ENCODE results near the gene ROPN1. TPM values are rescaled to one million over a fixed set of nuclear protein-coding genes. Genes with fewer than 3 reads are reported as not detected.

Gene ROPN1
- total RNA-seq, 1 experiment from 2014 or later: not detected

DNA sequence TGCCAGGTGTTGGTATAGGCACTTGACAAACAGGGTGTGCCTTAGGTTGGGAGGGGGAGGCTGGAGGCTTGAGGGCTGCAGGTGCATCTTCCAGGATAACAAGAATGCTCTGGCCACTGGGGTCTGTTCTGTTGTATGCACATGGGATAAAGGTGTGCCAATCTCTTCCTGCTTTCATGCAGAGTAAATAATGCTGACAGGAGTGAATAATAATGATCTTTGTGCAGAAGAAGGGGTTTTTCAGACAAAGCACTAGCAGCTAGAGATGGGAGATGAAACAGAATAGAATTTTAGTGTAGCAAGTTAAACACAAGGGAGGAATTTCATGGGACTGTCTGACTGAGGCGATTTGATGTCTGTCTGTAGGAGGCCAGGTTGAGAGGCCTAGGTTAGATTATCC is 1.9 kb upstream of the ROPN1 start:
- H3K36me3 ChIP-seq (ENCODE audit: control insufficient read depth, insufficient read depth, low read length): no peaks in the 10 kb centered on the region
- no TSS peak for BruUV-seq (replicated peaks)
- no peaks in the 10 kb centered on the region for H3K4me1 Mint-ChIP-seq (ENCODE audit: low read depth, unreplicated experiment)
- ChIA-PET POLR2A (no interaction called here), CTCF (no interaction called here)
- H3K27ac Mint-ChIP-seq (ENCODE audit: unreplicated experiment): no peak overlapping the region
- peaks cover 14% of the 10 kb centered on the region for H3K27me3 Mint-ChIP-seq (ENCODE audit: insufficient read depth, unreplicated experiment)
- no peak overlapping the region for H3K4me3 ChIP-seq (ENCODE audit: low read depth, low read length)
- H3K9me3 ChIP-seq: no peaks in the 10 kb centered on the region
- TF ChIP-seq, protein P1, sequence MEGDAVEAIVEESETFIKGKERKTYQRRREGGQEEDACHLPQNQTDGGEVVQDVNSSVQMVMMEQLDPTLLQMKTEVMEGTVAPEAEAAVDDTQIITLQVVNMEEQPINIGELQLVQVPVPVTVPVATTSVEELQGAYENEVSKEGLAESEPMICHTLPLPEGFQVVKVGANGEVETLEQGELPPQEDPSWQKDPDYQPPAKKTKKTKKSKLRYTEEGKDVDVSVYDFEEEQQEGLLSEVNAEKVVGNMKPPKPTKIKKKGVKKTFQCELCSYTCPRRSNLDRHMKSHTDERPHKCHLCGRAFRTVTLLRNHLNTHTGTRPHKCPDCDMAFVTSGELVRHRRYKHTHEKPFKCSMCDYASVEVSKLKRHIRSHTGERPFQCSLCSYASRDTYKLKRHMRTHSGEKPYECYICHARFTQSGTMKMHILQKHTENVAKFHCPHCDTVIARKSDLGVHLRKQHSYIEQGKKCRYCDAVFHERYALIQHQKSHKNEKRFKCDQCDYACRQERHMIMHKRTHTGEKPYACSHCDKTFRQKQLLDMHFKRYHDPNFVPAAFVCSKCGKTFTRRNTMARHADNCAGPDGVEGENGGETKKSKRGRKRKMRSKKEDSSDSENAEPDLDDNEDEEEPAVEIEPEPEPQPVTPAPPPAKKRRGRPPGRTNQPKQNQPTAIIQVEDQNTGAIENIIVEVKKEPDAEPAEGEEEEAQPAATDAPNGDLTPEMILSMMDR (IDR thresholded peaks at IDR 0.05; ENCODE audit: insufficient read depth in 1 of 2, low read depth in 1 of 2, low read length in 1 of 2, severe bottlenecking in 1 of 2, unreplicated experiment in 1 of 2): no peak
- no peak overlapping the region for H3K4me3 Mint-ChIP-seq (ENCODE audit: unreplicated experiment)
- peak in 1 of 2 experiments; percentile 32 for DNase-seq
- H3K36me3 Mint-ChIP-seq (ENCODE audit: insufficient read depth, unreplicated experiment): no peaks in the 10 kb centered on the region
- peaks cover 1% of the 10 kb centered on the region; the same call in 1 of the 2 replicates for H3K27me3 ChIP-seq (replicated peaks; ENCODE audit: control insufficient read depth, insufficient read depth, low read length)
- intact Hi-C loops (cut with micrococcal nuclease; ENCODE audit: unreplicated experiment): no loop called here
- H3K9me3 Mint-ChIP-seq (ENCODE audit: unreplicated experiment): no peaks in the 10 kb centered on the region
- no peaks in the 10 kb centered on the region for H3K4me1 ChIP-seq

DNA sequence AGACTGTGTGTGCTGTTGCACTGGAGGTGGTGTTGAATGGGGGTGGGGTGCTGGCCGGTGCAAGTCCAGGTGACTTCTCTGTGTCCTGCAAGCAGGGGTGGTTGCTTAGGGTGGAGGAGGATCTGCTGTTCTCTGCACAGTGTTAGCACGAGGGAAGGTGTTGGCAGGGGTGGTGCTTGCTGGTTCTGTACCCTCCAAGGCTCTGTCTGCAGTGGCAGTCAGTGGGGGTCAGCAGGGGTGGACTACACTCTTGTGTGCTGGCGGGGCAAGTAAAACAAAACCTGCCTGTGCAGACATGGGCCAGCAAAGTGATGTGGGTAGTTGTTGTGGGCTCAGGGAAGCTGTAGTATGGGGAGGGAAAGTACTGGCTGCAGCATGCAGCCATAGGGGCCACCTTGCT is 5.5 kb downstream of the ROPN1 start:
- POLR2A ChIA-PET: no interaction called here
- Mint-ChIP-seq H3K4me1 (ENCODE audit: low read depth, unreplicated experiment) (no peaks in the 10 kb centered on the region), H3K27ac (ENCODE audit: unreplicated experiment) (no peak overlapping the region), H3K9me3 (ENCODE audit: unreplicated experiment) (no peaks in the 10 kb centered on the region), H3K27me3 (ENCODE audit: insufficient read depth, unreplicated experiment) (peaks cover 23% of the 10 kb centered on the region), H3K4me3 (ENCODE audit: unreplicated experiment) (no peak overlapping the region), H3K36me3 (ENCODE audit: insufficient read depth, unreplicated experiment) (no peaks in the 10 kb centered on the region)
- CTCF ChIA-PET: no interaction called here
- Histone ChIP-seq H3K4me1 (no peaks in the 10 kb centered on the region), H3K4me3 (ENCODE audit: low read depth, low read length) (no peak overlapping the region), H3K36me3 (ENCODE audit: control insufficient read depth, insufficient read depth, low read length) (no peaks in the 10 kb centered on the region), H3K27me3 (replicated peaks; ENCODE audit: control insufficient read depth, insufficient read depth, low read length) (0 out of 2 replicates have a peak, but pooled peaks cover 1% of the 10 kb centered on the region), H3K9me3 (no peaks in the 10 kb centered on the region)
- no TSS peak for BruUV-seq (replicated peaks)
- no peak for DNase-seq
- TF ChIP-seq, protein P1 (IDR thresholded peaks at IDR 0.05; ENCODE audit: insufficient read depth in 1 of 2, low read depth in 1 of 2, low read length in 1 of 2, severe bottlenecking in 1 of 2, unreplicated experiment in 1 of 2): no peak
- intact Hi-C loops (cut with micrococcal nuclease; ENCODE audit: unreplicated experiment): loop anchor here (10.0 kb wide), 2 partner anchors 242 to 332 kb away; no protein-coding TSS in a partner anchor

DNA sequence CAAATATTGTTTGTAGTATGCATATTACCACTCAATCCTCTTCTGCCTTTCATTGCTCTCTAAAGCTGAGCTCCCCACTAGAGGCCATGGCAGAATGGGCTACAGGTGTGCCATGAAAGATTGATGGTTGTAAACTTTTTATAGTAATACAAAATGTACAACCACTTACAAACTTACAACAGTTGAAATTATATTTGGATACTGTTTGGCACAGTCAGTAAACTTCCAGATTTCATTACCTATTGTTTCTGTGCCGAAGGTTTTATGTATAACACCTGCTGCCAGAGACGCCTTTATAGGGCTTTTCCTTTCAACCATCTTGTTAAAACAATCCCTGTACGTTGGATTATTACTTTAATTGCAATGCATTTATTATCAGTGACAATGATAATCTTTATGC is 7.0 kb downstream of the ROPN1 start:
- no peak overlapping the region for H3K27ac Mint-ChIP-seq (ENCODE audit: unreplicated experiment)
- TF ChIP-seq, protein P1 (IDR thresholded peaks at IDR 0.05; ENCODE audit: insufficient read depth in 1 of 2, low read depth in 1 of 2, low read length in 1 of 2, severe bottlenecking in 1 of 2, unreplicated experiment in 1 of 2): no peak
- H3K36me3 Mint-ChIP-seq (ENCODE audit: insufficient read depth, unreplicated experiment): no peaks in the 10 kb centered on the region
- Histone ChIP-seq H3K4me1 (no peaks in the 10 kb centered on the region), H3K4me3 (ENCODE audit: low read depth, low read length) (no peak overlapping the region), H3K36me3 (ENCODE audit: control insufficient read depth, insufficient read depth, low read length) (no peaks in the 10 kb centered on the region), H3K27me3 (replicated peaks; ENCODE audit: control insufficient read depth, insufficient read depth, low read length) (0 out of 2 replicates have a peak, but pooled peaks cover 1% of the 10 kb centered on the region), H3K9me3 (no peaks in the 10 kb centered on the region)
- no peaks in the 10 kb centered on the region for H3K4me1 Mint-ChIP-seq (ENCODE audit: low read depth, unreplicated experiment)
- intact Hi-C loops (cut with micrococcal nuclease; ENCODE audit: unreplicated experiment): loop anchor here (10.0 kb wide), 2 partner anchors 240 to 330 kb away; no protein-coding TSS in a partner anchor
- CTCF ChIA-PET: no interaction called here
- POLR2A ChIA-PET: no interaction called here
- H3K27me3 Mint-ChIP-seq (ENCODE audit: insufficient read depth, unreplicated experiment): peaks cover 20% of the 10 kb centered on the region
- no peaks in the 10 kb centered on the region for H3K9me3 Mint-ChIP-seq (ENCODE audit: unreplicated experiment)
- BruUV-seq (replicated peaks): no TSS peak
- DNase-seq: no peak
- no peak overlapping the region for H3K4me3 Mint-ChIP-seq (ENCODE audit: unreplicated experiment)

Data from Caco-2 (cell line).